Common myeloid progenitor, CD34-positive (primary cell): ENCODE results near the gene ETV6.

ENCODE experiments used
- CTCF ChIA-PET: fragments of 350-600 bp; sonication (Branson Sonifier 250); formaldehyde crosslinking; loops from one replicate; lab custom pipeline; 2021; ENCODE audit warnings: antibody characterized with exemption; lab: Charles Lee
- POLR2A ChIA-PET: fragments of 350-600 bp; sonication (Branson Sonifier 250); formaldehyde crosslinking; loops from one replicate; lab custom pipeline; 2021; ENCODE audit warnings: antibody characterized with exemption; lab: Charles Lee
- DNase-seq, 3 donors: peaks; one replicate each; pipeline versions ENCODE4 v3.0.0 to v3.0.0-alpha.2; 2013
- H3K27ac ChIP-seq, 2 experiments: 1 replicate in 1 of 2; 2 replicates in 1 of 2; pipeline ENCODE4 v1.7.0; 2013; ENCODE audit warnings: inconsistent platforms in 2 of 2, low read length in 2 of 2, mild to moderate bottlenecking in 2 of 2, low read depth in 1 of 2, moderate library complexity in 1 of 2; ENCODE audit not compliant: severe bottlenecking in 2 of 2, insufficient read depth in 1 of 2, poor library complexity in 1 of 2
- H3K27me3 ChIP-seq, 5 experiments: replicated peaks in 2 of 5; 1 replicate in 3 of 5; 2 replicates in 2 of 5; pipeline versions ENCODE4 v1.6.1 to v1.7.0; 2013; ENCODE audit warnings: low read length in 4 of 5, mild to moderate bottlenecking in 2 of 5, moderate library complexity in 2 of 5, inconsistent platforms in 1 of 5; ENCODE audit not compliant: insufficient read depth in 5 of 5, control insufficient read depth in 4 of 5
- H3K36me3 ChIP-seq, 4 experiments: 1 replicate in 2 of 4; 2 replicates in 2 of 4; pipeline versions ENCODE4 v1.6.1 to v1.7.0; 2013; ENCODE audit warnings: low read length in 3 of 4, control low read depth in 1 of 4, mild to moderate bottlenecking in 1 of 4; ENCODE audit not compliant: control insufficient read depth in 4 of 4, insufficient read depth in 4 of 4
- H3K4me1 ChIP-seq, 4 experiments: 1 replicate in 3 of 4; 2 replicates in 1 of 4; pipeline versions ENCODE4 v1.6.1 to v1.7.1; 2013; ENCODE audit warnings: low read length in 3 of 4, mild to moderate bottlenecking in 3 of 4, control low read depth in 1 of 4, inconsistent platforms in 1 of 4, moderate library complexity in 1 of 4; ENCODE audit not compliant: control insufficient read depth in 4 of 4, insufficient read depth in 4 of 4; ENCODE audit errors: control extremely low read depth in 1 of 4
- H3K4me3 ChIP-seq, 7 experiments: 1 replicate in 4 of 7; 2 replicates in 3 of 7; pipeline versions ENCODE4 v1.5.1 to v1.7.0; 2013; ENCODE audit warnings: mild to moderate bottlenecking in 7 of 7, low read length in 6 of 7, moderate library complexity in 6 of 7, inconsistent platforms in 2 of 7, low read depth in 2 of 7, control low read depth in 1 of 7; ENCODE audit not compliant: insufficient read depth in 4 of 7, control insufficient read depth in 1 of 7; ENCODE audit errors: extremely low read depth in 1 of 7
- H3K9me3 ChIP-seq, 5 experiments: 1 replicate in 4 of 5; 2 replicates in 1 of 5; pipeline versions ENCODE4 v1.6.1 to v1.7.1; 2013; ENCODE audit warnings: low read length in 4 of 5, mild to moderate bottlenecking in 2 of 5, inconsistent platforms in 1 of 5, low read depth in 1 of 5, moderate library complexity in 1 of 5; ENCODE audit not compliant: control insufficient read depth in 4 of 5, insufficient read depth in 2 of 5; ENCODE audit errors: control extremely low read depth in 1 of 5
- WGBS: methylation state at CpG from one replicate; pipeline ENCODE4 v1.1.5; 2013; ENCODE audit not compliant: insufficient coverage; 5-methylcytosine and 5-hydroxymethylcytosine counted together

The ETV6 gene

GRCh38 chr12:11698729-11699128, 49.3 kb downstream of the ETV6 start:
- H3K27ac ChIP-seq: no peak overlapping the region
- POLR2A ChIA-PET: interaction anchor here (0.7 kb wide), 1 partner anchor 31 kb away, joined by 3 read pairs; no protein-coding TSS in a partner anchor
- H3K9me3 ChIP-seq: peaks cover 0 to 2% (median 0%) of the 10 kb centered on the region in 5 experiments
- WGBS: 100% methylated on average over 2 of the region's 2 CpGs
- no peaks in the 10 kb centered on the region for H3K27me3 ChIP-seq
- peaks cover 4 to 39% (median 9%) of the 10 kb centered on the region in 4 experiments for H3K4me1 ChIP-seq
- no peak overlapping the region for H3K4me3 ChIP-seq
- CTCF ChIA-PET: interaction anchor here (1.1 to 1.2 kb wide), 3 partner anchors 10 to 38 kb away, joined by 3 to 4 read pairs (median 3); no protein-coding TSS in a partner anchor
- DNase-seq: no peak
- peaks cover 2 to 71% (median 33%) of the 10 kb centered on the region in 4 experiments for H3K36me3 ChIP-seq

DNA sequence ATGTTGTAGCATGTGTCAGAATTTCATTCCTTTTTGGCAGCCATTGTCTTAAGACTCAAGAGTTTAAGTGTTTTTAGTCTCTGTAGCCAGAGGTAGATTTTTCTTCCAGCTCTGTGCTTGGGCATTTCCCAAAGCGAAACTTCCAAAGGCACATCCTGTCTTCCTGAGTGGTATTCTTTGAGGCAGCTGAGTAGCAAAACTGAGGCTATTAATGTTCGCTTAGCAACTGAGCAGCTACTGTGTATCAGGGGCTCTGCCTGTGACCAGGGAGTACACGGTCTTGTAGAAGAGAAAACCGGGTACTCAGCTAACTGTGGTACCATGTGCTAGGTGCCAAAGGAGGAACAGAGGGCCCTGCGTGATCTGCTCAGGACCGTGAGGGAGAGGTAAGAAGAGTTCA, 52.0 kb downstream of the ETV6 start:
- Histone ChIP-seq H3K27ac (peak overlapping the region; percentile 2 to 51), H3K4me3 (no peak overlapping the region), H3K27me3 (no peaks in the 10 kb centered on the region), H3K36me3 (peaks cover 6 to 67% (median 26%) of the 10 kb centered on the region in 4 experiments), H3K9me3 (peaks cover 0 to 2% (median 0%) of the 10 kb centered on the region in 5 experiments), H3K4me1 (peaks cover 4 to 51% (median 13%) of the 10 kb centered on the region in 4 experiments)
- CTCF ChIA-PET: interaction anchor here (1.4 to 1.8 kb wide), 3 partner anchors 10 to 43 kb away, joined by 3 to 5 read pairs (median 4); no protein-coding TSS in a partner anchor
- POLR2A ChIA-PET: no interaction called here
- no peak for DNase-seq
- WGBS: 94% methylated on average over 6 of the region's 6 CpGs

- Histone ChIP-seq H3K36me3 (peaks cover 17 to 67% (median 30%) of the 10 kb centered on the region in 4 experiments), H3K27ac (peak overlapping the region in 1 of 2 experiments; percentile 25), H3K4me3 (no peak overlapping the region), H3K27me3 (no peaks in the 10 kb centered on the region), H3K4me1 (peaks cover 9 to 60% (median 17%) of the 10 kb centered on the region in 4 experiments), H3K9me3 (peaks cover 0 to 2% (median 0%) of the 10 kb centered on the region in 5 experiments)
- no peak for DNase-seq
- POLR2A ChIA-PET: no interaction called here
- CTCF ChIA-PET: no interaction called here
- 100% methylated on average over 4 of the region's 5 CpGs for WGBS
These were observed 53.5 kb downstream of the ETV6 start for GRCh38 chr12:11702959-11703358.

GRCh38 chr12:11703378-11703777, 53.9 kb downstream of the ETV6 start:
- Histone ChIP-seq H3K4me1 (peaks cover 9 to 63% (median 18%) of the 10 kb centered on the region in 4 experiments), H3K36me3 (peaks cover 17 to 67% (median 32%) of the 10 kb centered on the region in 4 experiments), H3K9me3 (peaks cover 0 to under 1% (median 0%) of the 10 kb centered on the region in 5 experiments), H3K27ac (no peak overlapping the region), H3K27me3 (no peaks in the 10 kb centered on the region), H3K4me3 (no peak overlapping the region)
- ChIA-PET CTCF (no interaction called here), POLR2A (no interaction called here)
- DNase-seq: no peak
- 100% methylated on average over 1 of the region's 4 CpGs for WGBS

GRCh38 chr12:11704089-11704488, 54.6 kb downstream of the ETV6 start:
- WGBS: 88% methylated on average over 7 of the region's 8 CpGs
- Histone ChIP-seq H3K4me1 (peaks cover 7 to 64% (median 19%) of the 10 kb centered on the region in 4 experiments), H3K27me3 (no peaks in the 10 kb centered on the region), H3K4me3 (no peak overlapping the region), H3K36me3 (peaks cover 17 to 66% (median 36%) of the 10 kb centered on the region in 4 experiments), H3K9me3 (no peaks in the 10 kb centered on the region), H3K27ac (no peak overlapping the region)
- no peak for DNase-seq
- ChIA-PET CTCF (interaction anchor here (1.2 kb wide), 1 partner anchor 55 kb away, joined by 3 read pairs; the partner anchor contains the start of gene ETV6), POLR2A (interaction anchor here (0.6 kb wide), 1 partner anchor 49 kb away, joined by 3 read pairs; no protein-coding TSS in a partner anchor)

- CTCF ChIA-PET: interaction anchor here (1.2 to 1.5 kb wide), 3 partner anchors 19 to 56 kb away, joined by 3 read pairs; partner anchors contain the start of gene ETV6
- Histone ChIP-seq H3K27me3 (no peaks in the 10 kb centered on the region), H3K9me3 (no peaks in the 10 kb centered on the region), H3K27ac (peak overlapping the region in 1 of 2 experiments; percentile 27), H3K4me1 (peaks cover 12 to 66% (median 24%) of the 10 kb centered on the region in 4 experiments), H3K4me3 (no peak overlapping the region), H3K36me3 (peaks cover 13 to 70% (median 38%) of the 10 kb centered on the region in 4 experiments)
- WGBS: 92% methylated on average over 7 of the region's 7 CpGs
- POLR2A ChIA-PET: no interaction called here
- DNase-seq: no peak
These were observed 55.5 kb downstream of the ETV6 start for GRCh38 chr12:11705010-11705409.
